OCI-LY3 (cell line): ENCODE measurements around the gene SDC1.

ENCODE experiments used
- CTCF ChIP-seq: fragments of 200-600, 300-600 bp; sonication (generic); IDR thresholded peaks from 2 replicates; pipeline ENCODE4 v1.5.1; 2014; ENCODE audit warnings: antibody characterized with exemption, low read length, low read depth
- EZH2phosphoT487 ChIP-seq: fragments of 200-600 bp; shearing (Covaris generic); IDR thresholded peaks from 2 replicates; pipeline ENCODE4 v1.6.1; 2018; ENCODE audit warnings: antibody characterized with exemption, mixed run types, low read depth

GRCh38 chr2:20210462-20210861 is 14.5 kb downstream of the SDC1 start:
- TF ChIP-seq CTCF, result no peak
- no peak for TF ChIP-seq EZH2phosphoT487
